ENCODE data around the gene PRKAG2. TPM values are rescaled to one million over a fixed set of nuclear protein-coding genes. Genes with fewer than 3 reads are reported as not detected.
A peak's percentile ranks its signal among the peaks of the same experiment; 100 is the strongest.

PRKAG2 gene
- total and polyA plus RNA-seq, 2 of the 8 experiments (the other 6 are each of a cell fraction or from before 2014, with no cell fraction given) = 7.5 to 18.1 TPM

- H2AFZ ChIP-seq (ENCODE audit: low read length) = no peak overlapping the region
- no peak overlapping the region for H4K91ac ChIP-seq (replicated peaks; ENCODE audit: insufficient read length, low read length)
- H3K79me1 ChIP-seq (ENCODE audit: low read depth, low read length) = no peaks in the 10 kb centered on the region
- no peak overlapping the region for H3K27ac ChIP-seq (ENCODE audit: low read depth, low read length)
- peaks cover 0 to 6% (median 3%) of the 10 kb centered on the region in 4 experiments; a peak in 4 of 7 replicates for H3K4me1 ChIP-seq (replicated peaks in 1 of 4; ENCODE audit: control insufficient read depth in 3 of 4, insufficient read depth in 4 of 4, low read length in 3 of 4)
- WGBS, 2 experiments (ENCODE audit: extremely low coverage in 1 of 2, insufficient coverage in 1 of 2, insufficient read length in 1 of 2, insufficient replicate concordance in 2 of 2, low coverage in 1 of 2, low lambda C conversion rate in 2 of 2, missing lambda C conversion rate in 1 of 2) = 81% methylated on average over 5 of the region's 5 CpGs; no CpG with 5 or more reads in 1 of the 2 experiments
- H3K79me2 ChIP-seq (ENCODE audit: control insufficient read depth in 1 of 2, insufficient read depth in 2 of 2, low read length in 2 of 2) = no peaks in the 10 kb centered on the region
- no peak overlapping the region for H3K4me2 ChIP-seq (ENCODE audit: insufficient read depth in 1 of 2, low read depth in 2 of 2, low read length in 2 of 2)
- no peak overlapping the region for H2BK15ac ChIP-seq (ENCODE audit: low read length)
- H4K5ac ChIP-seq (ENCODE audit: insufficient read length, low read depth, low read length) = no peak overlapping the region
- no peaks in the 10 kb centered on the region for H3K36me3 ChIP-seq (ENCODE audit: control insufficient read depth in 2 of 4, insufficient read depth in 4 of 4, low read length in 3 of 4)
- H3K4ac ChIP-seq (replicated peaks; ENCODE audit: insufficient read length, low read depth, low read length) = no peak overlapping the region
- H2BK5ac ChIP-seq (ENCODE audit: low read depth, low read length) = no peak overlapping the region
- no peaks in the 10 kb centered on the region for H4K20me1 ChIP-seq (replicated peaks in 1 of 2; ENCODE audit: control insufficient read depth in 1 of 2, insufficient read depth in 2 of 2, low read length in 2 of 2)
- no peaks in the 10 kb centered on the region for H3K9me3 ChIP-seq (ENCODE audit: insufficient read depth in 2 of 2, low read depth in 1 of 2, low read length in 1 of 2)
- H2AK5ac ChIP-seq (ENCODE audit: low read depth, low read length) = 0 out of 2 replicates have a peak overlapping the region, but pooled peaks have one; percentile 15
- no peak overlapping the region for H4K8ac ChIP-seq (ENCODE audit: extremely low read depth, insufficient read depth, low read length)
- H3K27me3 ChIP-seq (replicated peaks in 1 of 4; ENCODE audit: control insufficient read depth in 3 of 4, extremely low read depth in 1 of 4, insufficient read depth in 3 of 4, low read length in 3 of 4) = peaks cover 0 to 3% (median 0%) of the 10 kb centered on the region in 4 experiments; a peak in 3 of 7 replicates
- H3K23ac ChIP-seq (ENCODE audit: insufficient read length) = no peak overlapping the region
- H3K4me3 ChIP-seq (ENCODE audit: extremely low read depth in 1 of 4, insufficient read depth in 2 of 4, low read depth in 3 of 4, low read length in 4 of 4) = no peak overlapping the region
- peaks cover 2% of the 10 kb centered on the region; the same call in 1 of the 2 replicates for H3K23me2 ChIP-seq (ENCODE audit: low read depth, low read length)
- FAIRE-seq = no peak
- H3K9ac ChIP-seq (replicated peaks in 1 of 4; ENCODE audit: extremely low read depth in 1 of 4, low read depth in 3 of 4, low read length in 3 of 4) = no peak overlapping the region
- no peak overlapping the region for H2BK120ac ChIP-seq (replicated peaks; ENCODE audit: low read depth, low read length)
- H3K18ac ChIP-seq (ENCODE audit: extremely low read depth, low read length) = no peak overlapping the region
- CTCF ChIA-PET (ENCODE audit: partially characterized antibody) = interaction anchor here (0.6 to 1.5 kb wide), 5 partner anchors 14 to 202 kb away, joined by 3 to 5 read pairs (median 3); no protein-coding TSS in a partner anchor
- POLR2A ChIA-PET (ENCODE audit: partially characterized antibody) = no interaction called here
- DNase-seq (ENCODE audit: low read depth in 1 of 2, low spot score in 2 of 2) = no peak
- H2BK12ac ChIP-seq (ENCODE audit: low read depth, low read length) = no peak overlapping the region
- no peak overlapping the region for H2BK20ac ChIP-seq (ENCODE audit: low read length)
- no peak overlapping the region for H3K14ac ChIP-seq (ENCODE audit: insufficient read length)
- H3K56ac ChIP-seq (replicated peaks; ENCODE audit: insufficient read length, low read depth, low read length) = no peak overlapping the region
- no peak for TF ChIP-seq CTBP2 (IDR thresholded peaks at IDR 0.05; ENCODE audit: borderline replicate concordance, insufficient read depth, insufficient read length, low read length)
- no peak for TF ChIP-seq SP2 (IDR thresholded peaks at IDR 0.05; ENCODE audit: low read length)
- TF ChIP-seq EP300 (IDR thresholded peaks at IDR 0.05; ENCODE audit: borderline replicate concordance in 1 of 2, low read depth in 2 of 2, low read length in 2 of 2) = no peak
- TF ChIP-seq FOSL1 (IDR thresholded peaks at IDR 0.05; ENCODE audit: insufficient read depth, low read depth, low read length) = no peak
- no peak for TF ChIP-seq SIX5 (IDR thresholded peaks at IDR 0.05; ENCODE audit: low read depth, low read length)
- no peak for TF ChIP-seq SP1 (IDR thresholded peaks at IDR 0.05; ENCODE audit: low read depth, low read length)
- TF ChIP-seq JUN (IDR thresholded peaks at IDR 0.05; ENCODE audit: low read depth, low read length) = no peak
- no peak for TF ChIP-seq ATF2 (IDR thresholded peaks at IDR 0.05; ENCODE audit: low read length)
- no peak for TF ChIP-seq RAD21 (IDR thresholded peaks at IDR 0.05 in 1 of 2, conservative IDR thresholded peaks at IDR 0.05 in 1 of 2; ENCODE audit: low read depth in 2 of 2, low read length in 2 of 2)
- no peak for TF ChIP-seq BCL11A (IDR thresholded peaks at IDR 0.05; ENCODE audit: low read depth in 2 of 2, low read length in 2 of 2)
- TF ChIP-seq JUND (IDR thresholded peaks at IDR 0.05; ENCODE audit: low read length) = no peak
- TF ChIP-seq KDM1A (IDR thresholded peaks at IDR 0.05; ENCODE audit: borderline replicate concordance, low read length) = no peak
Observed at GRCh38 chr7:151900591-151900985, 23.7 kb upstream of the PRKAG2 start.

All from H1 (cell line).